Heart left ventricle (tissue), 16 donors: ENCODE measurements around the gene RAF1. TPM values are rescaled to one million over a fixed set of nuclear protein-coding genes. Genes with fewer than 3 reads are reported as not detected.

Experiments used
- ATAC-seq, 4 donors: fragments of 200-7000 bp; cut with Tn5 transposase; one replicate each; pipeline ENCODE4 v1.9.1; 2020 to 2022; ENCODE audit warnings: moderate library complexity in 4 of 4, mild to moderate bottlenecking in 3 of 4, moderate number of reproducible peaks in 1 of 4
- DNase-seq, 5 donors: peaks; one replicate each; pipeline ENCODE4 v3.0.0-alpha.2; 2020
- H3K27ac ChIP-seq, 12 donors: fragments of 200-600 bp; sonication (generic) in 4 of 12; one replicate each; pipeline versions ENCODE4 v1.5.0 to v1.8.0; 2016 to 2022; ENCODE audit warnings: mild to moderate bottlenecking in 2 of 12
- H3K27me3 ChIP-seq, 9 donors: fragments of 200-600 bp; sonication (generic) in 2 of 9; one replicate each; pipeline versions ENCODE4 v1.5.1 to v1.8.0; 2016 to 2022; ENCODE audit warnings: mild to moderate bottlenecking in 3 of 9
- H3K36me3 ChIP-seq, 9 donors: fragments of 200-600 bp; sonication (generic) in 2 of 9; one replicate each; pipeline versions ENCODE4 v1.5.0 to v1.8.0; 2018 to 2022; ENCODE audit warnings: mild to moderate bottlenecking in 2 of 9
- H3K4me1 ChIP-seq, 12 donors: fragments of 200-600 bp; sonication (generic) in 4 of 12; one replicate each; pipeline versions ENCODE4 v1.5.0 to v1.8.0; 2016 to 2022; ENCODE audit warnings: mild to moderate bottlenecking in 3 of 12
- H3K4me3 ChIP-seq, 12 donors: fragments of 200-600 bp; sonication (generic) in 4 of 12; one replicate each; pipeline versions ENCODE4 v1.5.0 to v1.8.0; 2017 to 2022; ENCODE audit warnings: mild to moderate bottlenecking in 9 of 12, moderate library complexity in 4 of 12
- H3K9me3 ChIP-seq, 12 donors: fragments of 200-600 bp; sonication (generic) in 4 of 12; one replicate each; pipeline versions ENCODE4 v1.5.0 to v1.8.0; 2016 to 2022; ENCODE audit warnings: mild to moderate bottlenecking in 1 of 12
- CTCF ChIP-seq, 12 donors: fragments of 200-600 bp; sonication (generic) in 4 of 12; IDR thresholded peaks; one replicate each; pipeline versions ENCODE4 v1.5.0 to v1.8.0; 2018 to 2022; ENCODE audit warnings: antibody characterized with exemption in 12 of 12, mild to moderate bottlenecking in 5 of 12
- POLR2A ChIP-seq, 2 donors: fragments of 450-650 bp; IDR thresholded peaks; one replicate each; pipeline ENCODE4 v1.6.1; 2017; ENCODE audit warnings: antibody characterized with exemption in 2 of 2, mild to moderate bottlenecking in 2 of 2, moderate library complexity in 2 of 2
- WGBS, 4 donors: extraction: QIAGEN DNeasy Blood & Tissue Kit in 2 of 4; methylation state at CpG; one replicate each; pipeline versions ENCODE4 v1.1.5 to v1.1.7; 2013 to 2018; 5-methylcytosine and 5-hydroxymethylcytosine counted together
- intact Hi-C, 10 donors: fragments of 100-400 bp; cut with DNase I; formaldehyde crosslinking; loops; one replicate each; pipeline versions ENCODE4 v1.11.1 to v1.14.2; 2022
- polyA plus RNA-seq, 2 donors: library from polyadenylated mRNA; stranded (reverse); fragments of 200-250 nt; gene quantifications; one replicate each; pipeline ENCODE4 v1.2.3, GENCODE V29; 2013
- total RNA-seq, 9 donors: library from RNA; depleted of rRNA in 2 of 9; stranded (reverse); fragments of >200 nt in 2 of 9; fragmentation: NEBNext Ultra II Directional in 3 of 9; extraction: Animal tissue kit (Norgen Biotek cat#: 25700) in 3 of 9; gene quantifications; one replicate each; pipeline versions ENCODE4 v1.1.0 to v1.2.4, GENCODE V29; 2016 to 2023
- donor health status: ischemic (EF 13 %, LVEDD 7.1; RV severe dilation, severe dysfunction).
- donor health status: healthy with polysubstance abuse.
- donor health status: DM: no; HTN: yes; CAD: no.
- donor health status: DM: no; HTN: no; CAD: no.
- donor health status: ischemic (EF 25% LVEDD 6.9; RV normal size, moderate dysfunction).
- donor health status: ischemic (EF 25% LVEDD 5.7; RV mildly dilated, moderate dysfunction).
- donor health status: healthy.
- donor health status: DM: yes; HTN: yes; CAD: no.
- donor health status: ischemic (EF 35%, LVEDD 5.7; RV mildly dilated, moderate dysfunction).
- donor health status: nonischemic (EF 11% LVEDD 7.7; RV severe dilation, severe dysfunction).
- donor health status: DM: yes; HTN: yes; CAD: no.
- donor health status: PGD.
- donor health status: ischemic (EF 29% LVEDD 5.4; RV normal size, mild dysfunction).
- donor health status: nonischemic (EF 23%, LVEDD 6.1; RV moderate dilation, normal function).

The RAF1 gene
- total and polyA plus RNA-seq, 11 donors: 62.7 to 197 (median 135) TPM

GRCh38 chr3:12561397-12561796, 102.5 kb downstream of the RAF1 start:
- Histone ChIP-seq H3K27ac (peak overlapping the region in 11 of 12 donors; percentile 23 to 96 (median 59)), H3K36me3 (no peaks in the 10 kb centered on the region), H3K4me1 (peaks cover 0 to 59% (median 49%) of the 10 kb centered on the region in 12 donors), H3K9me3 (peaks cover 0 to 15% (median 6%) of the 10 kb centered on the region in 12 donors), H3K4me3 (no peak overlapping the region), H3K27me3 (no peaks in the 10 kb centered on the region)
- TF ChIP-seq CTCF (IDR thresholded peaks at IDR 0.05): no peak
- no peak for TF ChIP-seq POLR2A (IDR thresholded peaks at IDR 0.05)
- ATAC-seq (no peak), DNase-seq (no peak)
- 86 to 95% (median 92%) methylated on average over 2 of the region's 2 CpGs for WGBS, 4 donors
- intact Hi-C loops: loop anchor here in 2 of 10 donors (5.0 to 10.0 kb wide), 2 partner anchors 101 to 163 kb away; partner anchors contain the start of gene RAF1 (in 1 of the 2)

GRCh38 chr3:12560505-12561190, 103.3 kb downstream of the RAF1 start:
- Histone ChIP-seq H3K4me1 (peaks cover 0 to 66% (median 56%) of the 10 kb centered on the region in 12 donors), H3K9me3 (peaks cover 0 to 7% (median 0%) of the 10 kb centered on the region in 12 donors), H3K27me3 (no peaks in the 10 kb centered on the region), H3K36me3 (no peaks in the 10 kb centered on the region), H3K27ac (peak overlapping the region in 11 of 12 donors; percentile 23 to 96 (median 64)), H3K4me3 (peak overlapping the region in 7 of 12 donors; percentile 6 to 93 (median 17))
- peak in 2 of 4 donors; percentile 22 to 41 for ATAC-seq
- DNase-seq: no peak
- TF ChIP-seq POLR2A (IDR thresholded peaks at IDR 0.05) (no peak), CTCF (IDR thresholded peaks at IDR 0.05) (no peak)
- intact Hi-C loops: loop anchor here in 2 of 10 donors (5.0 to 10.0 kb wide), 2 partner anchors 102 to 164 kb away; partner anchors contain the start of gene RAF1 (in 1 of the 2)
- 47 to 61% (median 49%) methylated on average over 5 of the region's 5 CpGs for WGBS, 4 donors

GRCh38 chr3:12559520-12559919, 104.4 kb downstream of the RAF1 start:
- intact Hi-C loops: loop anchor here in 4 of 10 donors (5.0 to 10.0 kb wide), 2 partner anchors 103 to 105 kb away; partner anchors contain the start of gene RAF1 (in 4 of the 4)
- Histone ChIP-seq H3K27me3 (no peaks in the 10 kb centered on the region), H3K9me3 (no peaks in the 10 kb centered on the region), H3K27ac (peak overlapping the region in 7 of 12 donors; percentile 48 to 96 (median 70)), H3K4me1 (peaks cover 0 to 67% (median 55%) of the 10 kb centered on the region in 12 donors), H3K4me3 (peak overlapping the region in 7 of 12 donors; percentile 2 to 93 (median 78)), H3K36me3 (no peaks in the 10 kb centered on the region)
- DNase-seq (no peak), ATAC-seq (no peak)
- WGBS, 4 donors: 53 to 62% (median 61%) methylated on average over 3 of the region's 3 CpGs
- TF ChIP-seq CTCF (IDR thresholded peaks at IDR 0.05): no peak
- TF ChIP-seq POLR2A (IDR thresholded peaks at IDR 0.05): no peak

- peaks cover 0 to 73% (median 59%) of the 10 kb centered on the region in 12 donors for H3K4me1 ChIP-seq
- H3K27ac ChIP-seq: peak overlapping the region in 8 of 12 donors; percentile 23 to 99 (median 96)
- intact Hi-C loops: loop anchor here in 4 of 10 donors (5.0 to 10.0 kb wide), 2 partner anchors 104 to 106 kb away; partner anchors contain the start of gene RAF1 (in 4 of the 4)
These were observed 105.2 kb downstream of the RAF1 start for GRCh38 chr3:12558706-12559105.

More at GRCh38 chr3:12558706-12559105, 105.2 kb downstream of the RAF1 start:
- Histone ChIP-seq H3K9me3 (no peaks in the 10 kb centered on the region), H3K4me3 (peak overlapping the region in 9 of 12 donors; percentile 66 to 96 (median 88)), H3K27me3 (peaks cover 0 to 4% (median 0%) of the 10 kb centered on the region in 9 donors), H3K36me3 (no peaks in the 10 kb centered on the region)
- WGBS, 4 donors: 48 to 67% (median 57%) methylated on average over 4 of the region's 4 CpGs
- ATAC-seq (no peak), DNase-seq (no peak)
- TF ChIP-seq POLR2A (IDR thresholded peaks at IDR 0.05) (no peak), CTCF (IDR thresholded peaks at IDR 0.05) (no peak)
